T-helper 2 cell treated with Interferon-gamma antibody and Interleukin-4, amounts not matched to agents 5 μg/mL and 100 μg/mL, for 36 hours (primary cell): ENCODE measurements around the gene NID1.

ENCODE experiments used
- DNase-seq: peaks from one replicate; pipeline ENCODE4 v3.0.0; 2021; ENCODE audit warnings: low spot score
- H3K27ac Mint-ChIP-seq: one replicate; pipeline ENCODE4 v1.8.0; 2021; ENCODE audit warnings: mild to moderate bottlenecking, mixed read lengths
- H3K27me3 Mint-ChIP-seq: one replicate; pipeline ENCODE4 v1.8.0; 2021; ENCODE audit warnings: low read depth, mixed read lengths
- H3K36me3 Mint-ChIP-seq: one replicate; pipeline ENCODE4 v1.8.0; 2021; ENCODE audit warnings: low read depth, mixed read lengths
- H3K4me1 Mint-ChIP-seq: one replicate; pipeline ENCODE4 v1.8.0; 2021; ENCODE audit warnings: low read depth, mixed read lengths
- H3K4me3 Mint-ChIP-seq: one replicate; pipeline ENCODE4 v1.8.0; 2022; ENCODE audit warnings: mild to moderate bottlenecking, moderate library complexity, mixed read lengths
- H3K9me3 Mint-ChIP-seq: one replicate; pipeline ENCODE4 v1.8.0; 2021; ENCODE audit warnings: mixed read lengths

Gene NID1

DNA sequence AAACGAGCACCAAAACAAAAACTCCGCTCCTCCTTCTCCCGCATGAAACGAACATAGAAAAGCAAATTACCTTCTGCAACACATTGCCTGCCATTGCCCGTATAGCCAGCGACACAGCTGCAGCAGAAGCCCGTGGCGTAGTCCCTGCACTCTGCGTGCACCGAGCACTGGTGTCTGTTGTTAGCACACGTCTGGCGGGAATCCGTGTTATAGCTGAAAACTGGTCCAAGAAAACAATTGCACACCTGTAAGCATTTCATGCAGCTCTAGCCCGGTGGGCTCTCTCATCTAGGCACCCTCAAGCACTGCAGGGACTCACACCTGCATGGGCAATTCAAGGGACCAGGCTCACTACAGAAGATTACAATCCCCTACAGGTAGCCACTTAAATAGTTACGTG lies 26.9 kb downstream of the NID1 start:
- Mint-ChIP-seq H3K36me3 (no peaks in the 10 kb centered on the region), H3K27ac (no peak overlapping the region), H3K27me3 (peaks cover 16% of the 10 kb centered on the region), H3K4me3 (no peak overlapping the region), H3K9me3 (peaks cover 2% of the 10 kb centered on the region), H3K4me1 (no peaks in the 10 kb centered on the region)
- DNase-seq, result no peak

GRCh38 chr1:236035681-236036101 lies 29.2 kb downstream of the NID1 start:
- H3K4me1 Mint-ChIP-seq, result no peaks in the 10 kb centered on the region
- H3K27ac Mint-ChIP-seq, result no peak overlapping the region
- peaks cover 14% of the 10 kb centered on the region for H3K27me3 Mint-ChIP-seq
- H3K36me3 Mint-ChIP-seq, result no peaks in the 10 kb centered on the region
- DNase-seq, result no peak
- H3K9me3 Mint-ChIP-seq, result no peaks in the 10 kb centered on the region
- no peak overlapping the region for H3K4me3 Mint-ChIP-seq

GRCh38 chr1:236033336-236033735 lies 31.6 kb downstream of the NID1 start:
- peaks cover 7% of the 10 kb centered on the region for H3K27me3 Mint-ChIP-seq
- H3K4me3 Mint-ChIP-seq, result no peak overlapping the region
- H3K27ac Mint-ChIP-seq, result no peak overlapping the region
- no peak for DNase-seq
- H3K36me3 Mint-ChIP-seq, result no peaks in the 10 kb centered on the region
- H3K4me1 Mint-ChIP-seq, result no peaks in the 10 kb centered on the region
- H3K9me3 Mint-ChIP-seq, result no peaks in the 10 kb centered on the region

DNA sequence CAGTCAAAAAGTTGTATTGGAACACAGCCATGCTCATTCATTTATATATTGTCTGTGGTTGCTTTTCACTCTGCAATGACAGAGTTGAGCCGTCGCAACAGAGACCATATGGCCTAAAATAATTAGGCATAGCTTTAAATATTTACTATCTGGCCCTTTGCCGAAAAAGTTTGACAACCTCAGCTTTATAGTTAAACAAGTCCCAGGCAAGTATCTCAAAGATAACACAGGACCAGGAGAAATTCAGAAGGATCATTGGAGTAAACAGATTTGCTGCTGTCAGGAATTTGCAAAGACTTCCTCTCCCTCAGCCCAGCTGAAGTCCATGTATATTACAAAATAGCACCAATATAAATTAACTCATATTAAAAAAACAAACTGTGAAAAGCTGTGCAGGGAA lies 34.4 kb downstream of the NID1 start:
- Mint-ChIP-seq H3K27ac (no peak overlapping the region), H3K27me3 (peaks cover 5% of the 10 kb centered on the region), H3K9me3 (no peaks in the 10 kb centered on the region), H3K36me3 (no peaks in the 10 kb centered on the region), H3K4me1 (peaks cover 7% of the 10 kb centered on the region), H3K4me3 (no peak overlapping the region)
- DNase-seq, result no peak

DNA sequence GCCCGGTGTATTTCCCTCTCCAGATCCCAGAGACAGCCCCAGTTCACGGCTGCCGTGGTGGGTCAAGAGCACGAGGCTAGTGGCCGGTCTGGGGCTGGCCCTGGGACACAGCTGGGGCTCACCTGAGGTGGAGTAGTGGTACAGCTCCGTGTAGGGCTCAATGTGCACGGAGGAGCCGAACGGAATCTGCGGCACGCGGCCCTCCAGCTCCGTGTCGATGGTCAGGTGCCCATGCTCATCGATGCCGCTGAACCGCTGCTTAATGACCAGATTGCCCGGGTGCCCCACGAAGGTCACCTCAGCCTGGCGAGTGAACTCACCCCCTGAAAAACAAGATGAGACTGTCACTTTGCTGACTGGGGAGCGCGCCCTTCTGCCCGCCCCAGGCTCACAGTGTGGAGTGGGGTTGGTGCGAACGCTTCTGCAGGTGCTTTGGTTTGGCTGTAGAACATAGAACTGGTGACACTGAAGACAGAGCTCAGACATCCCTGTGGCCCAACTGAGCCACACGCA lies 35.4 kb downstream of the NID1 start:
- H3K27ac Mint-ChIP-seq, result no peak overlapping the region
- H3K4me1 Mint-ChIP-seq, result peaks cover 7% of the 10 kb centered on the region

GRCh38 chr1:236027104-236027503 lies 37.8 kb downstream of the NID1 start:
- H3K36me3 Mint-ChIP-seq, result no peaks in the 10 kb centered on the region
- H3K27ac Mint-ChIP-seq, result no peak overlapping the region
- H3K4me3 Mint-ChIP-seq, result no peak overlapping the region
- H3K9me3 Mint-ChIP-seq, result no peaks in the 10 kb centered on the region
- peaks cover 5% of the 10 kb centered on the region for H3K27me3 Mint-ChIP-seq
- no peak for DNase-seq
- peaks cover 7% of the 10 kb centered on the region for H3K4me1 Mint-ChIP-seq

More for the DNA sequence above, 35.4 kb downstream of the NID1 start:
- H3K27me3 Mint-ChIP-seq, result peaks cover 5% of the 10 kb centered on the region
- DNase-seq, result no peak
- no peaks in the 10 kb centered on the region for H3K36me3 Mint-ChIP-seq
- H3K4me3 Mint-ChIP-seq, result no peak overlapping the region
- no peaks in the 10 kb centered on the region for H3K9me3 Mint-ChIP-seq

DNA sequence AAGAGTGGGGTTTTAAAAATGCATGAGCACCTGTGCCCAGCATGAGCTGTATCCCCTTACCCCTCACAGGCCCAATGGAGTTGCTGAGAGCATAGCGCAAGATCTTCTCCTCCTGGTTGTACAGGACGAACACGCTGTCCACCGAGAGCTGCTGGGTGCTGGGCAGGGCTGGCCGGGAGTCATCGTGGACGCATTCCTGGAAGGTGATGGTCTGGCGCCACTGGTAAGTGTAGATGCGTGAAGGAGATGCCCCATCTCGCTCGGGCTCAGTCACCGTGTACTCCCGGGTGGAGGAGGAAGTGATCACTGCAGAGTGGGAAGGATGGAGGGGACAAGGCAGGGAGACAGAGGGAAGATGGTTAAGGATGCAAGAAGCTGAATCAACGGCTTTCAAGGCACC lies 39.1 kb downstream of the NID1 start:
- Mint-ChIP-seq H3K4me3 (no peak overlapping the region), H3K27me3 (peaks cover 4% of the 10 kb centered on the region), H3K36me3 (no peaks in the 10 kb centered on the region), H3K4me1 (peaks cover 7% of the 10 kb centered on the region), H3K27ac (no peak overlapping the region), H3K9me3 (no peaks in the 10 kb centered on the region)
- no peak for DNase-seq

DNA sequence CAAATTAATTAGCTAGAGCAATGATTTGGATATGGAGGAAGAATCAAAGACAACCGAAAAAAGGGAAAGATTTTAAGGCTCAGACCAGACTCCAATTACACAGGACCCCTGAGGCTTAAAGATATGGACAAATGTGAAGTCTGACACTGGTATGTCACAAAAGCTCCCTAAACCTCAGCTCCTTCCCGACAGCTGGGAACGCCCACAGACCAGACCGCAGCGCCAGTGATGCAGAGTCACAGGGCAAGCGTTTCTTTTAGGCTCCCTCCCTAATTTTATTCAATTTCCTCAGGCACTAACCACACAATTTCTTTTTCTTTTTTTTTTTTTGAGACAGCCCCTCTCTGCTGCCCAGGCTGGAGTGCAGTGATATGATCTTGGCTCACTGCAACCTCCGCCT lies 40.2 kb downstream of the NID1 start:
- DNase-seq, result no peak
- H3K27me3 Mint-ChIP-seq, result peaks cover 10% of the 10 kb centered on the region
- H3K4me3 Mint-ChIP-seq, result no peak overlapping the region
- H3K27ac Mint-ChIP-seq, result no peak overlapping the region
- H3K36me3 Mint-ChIP-seq, result no peaks in the 10 kb centered on the region
- H3K9me3 Mint-ChIP-seq, result no peaks in the 10 kb centered on the region
- H3K4me1 Mint-ChIP-seq, result peaks cover 7% of the 10 kb centered on the region

DNA sequence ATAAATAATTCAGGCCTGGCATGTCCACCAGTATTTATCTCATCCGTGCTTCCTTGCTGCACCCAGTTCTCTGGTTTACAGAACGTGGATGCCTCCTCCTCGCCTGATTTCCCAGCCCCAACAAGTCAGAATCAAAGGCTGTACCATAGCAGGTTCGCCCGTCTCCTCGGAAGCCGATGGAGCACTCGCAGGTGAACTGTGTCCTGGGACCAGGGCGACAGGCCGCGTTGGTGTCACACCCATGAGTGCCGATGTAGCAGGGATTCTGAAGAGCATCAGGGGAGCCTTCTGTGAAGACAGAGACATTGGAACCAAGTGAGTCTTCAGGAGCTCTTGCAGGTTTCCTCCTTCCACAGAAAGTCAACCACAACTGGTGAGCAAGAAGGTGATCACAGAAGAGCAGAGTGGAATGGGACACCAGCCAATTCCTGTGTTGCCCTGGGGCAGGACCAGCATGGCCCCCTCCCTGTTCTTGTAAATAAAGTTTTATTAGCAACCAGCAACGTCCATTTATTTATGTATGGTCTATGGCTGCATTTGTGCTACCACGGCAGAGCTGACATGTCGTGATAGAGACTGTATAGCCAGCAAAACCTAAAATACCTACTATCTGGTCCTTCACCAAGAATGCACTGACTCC lies 40.8 kb downstream of the NID1 start:
- DNase-seq, result no peak
- Mint-ChIP-seq H3K4me1 (peaks cover 7% of the 10 kb centered on the region), H3K4me3 (no peak overlapping the region), H3K27me3 (peaks cover 10% of the 10 kb centered on the region), H3K36me3 (no peaks in the 10 kb centered on the region), H3K9me3 (no peaks in the 10 kb centered on the region), H3K27ac (no peak overlapping the region)

GRCh38 chr1:236021424-236022135 lies 43.3 kb downstream of the NID1 start:
- no peak for DNase-seq
- Mint-ChIP-seq H3K27me3 (peaks cover 17% of the 10 kb centered on the region), H3K4me1 (peaks cover 5% of the 10 kb centered on the region), H3K27ac (no peak overlapping the region), H3K36me3 (no peaks in the 10 kb centered on the region), H3K4me3 (no peak overlapping the region), H3K9me3 (no peaks in the 10 kb centered on the region)

DNA sequence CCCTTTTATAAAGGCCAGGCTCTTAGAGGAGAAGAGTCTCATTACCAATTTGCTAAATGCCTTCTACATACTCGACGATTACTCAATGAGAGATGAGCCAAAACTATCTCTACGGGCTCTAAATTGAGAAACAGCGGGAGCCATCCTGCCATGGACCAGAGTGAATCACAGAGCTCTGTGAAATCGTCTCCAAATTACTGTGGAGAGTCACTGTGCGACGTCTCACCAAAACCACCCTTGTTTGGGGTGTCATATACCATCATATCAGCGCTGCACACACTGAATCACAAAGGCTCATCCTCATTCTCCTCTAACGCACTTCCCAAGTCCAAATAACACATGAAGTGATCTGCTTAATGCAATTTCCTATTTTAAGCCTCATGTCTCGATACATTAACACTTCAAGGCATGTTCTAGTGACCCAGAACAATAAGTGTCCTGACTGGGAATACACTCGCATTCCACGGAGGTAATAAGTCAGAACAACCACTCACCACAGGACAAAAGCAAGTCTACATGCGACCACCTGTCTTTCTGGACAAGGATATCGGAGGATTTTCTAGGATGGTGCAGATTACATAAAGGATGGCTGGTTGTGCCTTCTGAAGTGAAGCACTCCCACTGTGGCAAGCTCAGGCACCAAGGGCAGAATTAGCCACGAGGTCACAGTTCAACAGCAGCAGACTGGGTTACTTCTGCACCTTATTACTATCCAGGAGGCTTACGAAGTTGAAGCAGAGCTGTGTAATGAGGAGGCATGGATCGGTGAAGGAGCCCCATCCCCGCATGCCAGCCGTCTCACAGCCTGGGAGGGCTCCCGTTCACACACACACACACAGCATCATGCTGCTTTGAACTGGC lies 44.3 kb downstream of the NID1 start:
- Mint-ChIP-seq H3K36me3 (no peaks in the 10 kb centered on the region), H3K27me3 (peaks cover 23% of the 10 kb centered on the region), H3K4me1 (no peaks in the 10 kb centered on the region), H3K9me3 (no peaks in the 10 kb centered on the region), H3K27ac (no peak overlapping the region), H3K4me3 (no peak overlapping the region)
- no peak for DNase-seq

- Mint-ChIP-seq H3K4me1 (no peaks in the 10 kb centered on the region), H3K27ac (no peak overlapping the region), H3K27me3 (peaks cover 27% of the 10 kb centered on the region), H3K36me3 (no peaks in the 10 kb centered on the region), H3K4me3 (no peak overlapping the region), H3K9me3 (no peaks in the 10 kb centered on the region)
- DNase-seq, result no peak
Measured at GRCh38 chr1:236018885-236019453, 45.9 kb downstream of the NID1 start.

DNA sequence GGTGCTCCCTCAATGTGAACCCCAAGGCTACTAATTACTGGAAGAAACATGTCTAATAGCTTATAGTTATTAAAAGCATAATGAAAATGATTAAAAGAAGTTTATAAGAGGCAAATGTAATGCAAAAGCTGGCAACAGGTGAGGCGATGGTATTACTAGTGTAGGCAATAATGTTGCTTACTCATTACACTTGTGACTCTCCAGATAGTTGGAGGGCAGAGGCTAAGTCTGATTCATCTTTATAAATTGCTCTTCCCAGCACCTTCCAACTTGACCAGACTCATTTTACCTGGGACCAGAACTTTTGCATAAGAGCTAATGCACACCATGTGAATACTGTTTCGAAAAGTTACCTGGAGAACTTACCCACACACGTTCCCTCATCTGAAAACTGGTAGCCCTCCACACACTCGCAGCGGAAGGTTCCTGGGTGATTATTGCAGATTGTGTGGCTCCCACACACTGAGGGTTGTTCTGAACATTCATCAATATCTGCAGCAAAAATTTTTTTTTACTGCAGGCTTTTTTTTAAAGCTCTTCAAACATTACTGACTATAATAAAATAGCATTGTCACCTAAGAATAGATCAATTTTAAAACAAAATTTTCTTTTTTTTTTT lies 48.0 kb downstream of the NID1 start:
- Mint-ChIP-seq H3K4me3 (no peak overlapping the region), H3K9me3 (no peaks in the 10 kb centered on the region), H3K4me1 (no peaks in the 10 kb centered on the region), H3K36me3 (no peaks in the 10 kb centered on the region), H3K27me3 (peaks cover 30% of the 10 kb centered on the region), H3K27ac (no peak overlapping the region)
- no peak for DNase-seq
